SKM-1 (cell line): ENCODE data around the gene GRIN2A.

ENCODE experiments used
- DNase-seq: peaks from one replicate; lab custom pipeline; 2025; ENCODE audit not compliant: unreplicated experiment; lab: John Stamatoyannopoulos, UW

Gene GRIN2A

DNA sequence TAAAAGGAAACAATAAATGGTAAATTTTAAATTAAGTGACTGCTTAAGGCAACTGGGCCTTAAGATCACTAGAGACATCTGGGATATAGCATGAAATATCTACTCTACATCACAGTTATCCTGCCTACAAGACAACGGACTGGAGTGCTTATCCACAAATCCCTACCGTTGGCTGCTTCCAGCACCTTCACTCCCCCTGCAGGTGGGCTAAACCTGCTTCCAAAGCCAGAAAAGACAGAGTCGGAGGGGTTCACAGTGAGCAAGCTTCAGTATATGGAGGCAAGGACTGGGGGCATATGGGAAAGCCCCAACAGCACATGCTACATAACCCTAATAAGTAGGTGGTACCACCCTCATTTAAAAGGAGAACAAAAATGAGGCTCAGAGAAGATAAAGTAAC is 45.3 kb downstream of the GRIN2A start:
- DNase-seq: no peak

DNA sequence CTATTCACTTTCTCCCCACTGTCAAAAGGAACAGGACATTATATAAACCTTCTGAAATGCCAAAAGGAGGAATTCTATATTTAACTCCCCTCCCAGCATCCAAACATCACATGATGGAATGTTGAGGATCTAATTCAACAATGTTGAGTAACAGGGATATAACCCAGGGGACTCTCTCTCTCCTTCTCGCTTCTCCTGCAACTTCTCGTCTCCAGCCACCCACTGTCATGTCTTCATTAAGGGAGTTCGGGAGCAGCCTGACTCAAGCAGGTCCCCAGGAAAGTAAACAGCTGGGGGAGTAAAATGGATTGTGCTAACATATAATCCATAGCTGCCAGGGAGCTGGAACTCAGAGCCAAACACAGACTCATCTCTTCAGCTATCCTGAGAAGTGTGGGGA is 51.7 kb downstream of the GRIN2A start:
- DNase-seq: no peak

DNA sequence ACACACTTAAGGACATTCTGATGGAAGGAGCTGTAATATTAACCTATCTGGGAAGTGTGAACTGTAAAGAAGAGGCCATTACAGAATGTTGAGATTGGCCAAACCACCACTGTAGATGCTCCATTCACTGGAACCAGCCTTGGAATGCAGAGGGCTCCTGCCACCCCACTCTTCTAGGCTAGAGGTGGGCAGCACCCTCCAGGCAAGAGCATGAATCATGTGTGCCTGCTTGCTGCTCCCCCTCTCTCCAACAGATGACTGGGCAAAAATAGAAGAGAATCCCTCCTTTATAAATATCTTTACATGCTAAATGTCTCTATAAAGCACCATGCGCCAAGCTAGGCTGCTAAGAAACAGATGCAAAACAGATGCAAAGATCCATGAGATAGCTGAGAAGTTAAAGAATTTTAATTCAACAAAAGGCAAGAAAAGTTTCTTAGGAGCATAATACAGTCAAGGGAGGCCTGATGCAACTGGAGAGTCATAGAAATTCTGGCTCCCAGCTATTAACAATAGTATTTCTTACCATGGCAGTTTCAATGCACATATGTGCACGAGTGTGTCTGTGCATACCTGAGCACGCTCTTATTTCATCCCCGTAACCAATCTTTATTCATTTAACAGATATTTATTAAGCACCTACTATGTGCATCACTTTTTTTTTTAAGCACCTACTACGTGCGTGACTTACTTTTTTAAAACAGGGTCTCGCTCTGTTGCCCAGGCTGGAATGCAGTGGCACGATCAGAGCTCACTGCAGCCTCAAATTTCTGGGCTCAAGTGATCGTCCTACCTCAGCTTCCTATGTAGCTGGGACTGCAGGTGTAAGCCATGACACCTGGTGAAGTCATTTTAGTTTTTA is 53.6 kb downstream of the GRIN2A start:
- DNase-seq: no peak

DNA sequence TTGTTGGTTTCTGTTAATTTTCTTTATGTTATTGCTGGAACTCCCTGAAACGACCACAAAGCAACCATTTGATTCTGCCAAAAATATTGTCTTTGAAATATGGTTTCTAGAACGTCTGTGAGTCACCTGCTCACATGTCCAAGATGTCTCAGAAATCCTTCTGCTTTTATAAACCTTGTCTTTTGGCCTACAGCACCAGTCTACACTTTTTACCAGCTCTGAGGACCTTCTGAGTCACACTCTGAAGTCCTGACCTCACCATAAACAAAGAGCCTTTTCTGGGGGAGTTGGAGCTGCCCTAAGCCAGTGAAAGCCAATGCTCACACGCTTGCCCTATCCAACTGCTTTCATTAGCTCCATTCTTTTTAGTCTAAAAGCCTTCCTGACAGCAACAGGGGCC is 55.5 kb downstream of the GRIN2A start:
- no peak for DNase-seq

DNA sequence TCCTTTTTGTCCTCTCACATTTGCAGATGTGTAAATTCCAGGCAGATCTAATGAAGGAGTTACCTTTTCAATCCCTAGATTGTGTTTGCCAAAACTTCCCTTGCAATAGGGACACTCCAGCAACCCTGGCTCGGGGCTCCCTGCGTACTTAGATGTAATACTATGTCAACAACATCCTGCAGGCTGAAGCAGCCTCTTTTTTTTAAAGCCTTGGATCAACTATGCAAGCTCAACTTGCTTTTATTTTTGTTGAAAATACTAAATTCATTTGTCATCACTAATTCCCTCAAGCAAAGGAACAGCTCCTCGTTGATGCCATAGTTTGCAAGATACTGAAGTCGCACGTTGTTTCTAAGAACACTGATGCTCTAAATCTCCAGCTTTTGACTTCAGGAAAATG is 59.1 kb downstream of the GRIN2A start:
- DNase-seq: no peak

DNA sequence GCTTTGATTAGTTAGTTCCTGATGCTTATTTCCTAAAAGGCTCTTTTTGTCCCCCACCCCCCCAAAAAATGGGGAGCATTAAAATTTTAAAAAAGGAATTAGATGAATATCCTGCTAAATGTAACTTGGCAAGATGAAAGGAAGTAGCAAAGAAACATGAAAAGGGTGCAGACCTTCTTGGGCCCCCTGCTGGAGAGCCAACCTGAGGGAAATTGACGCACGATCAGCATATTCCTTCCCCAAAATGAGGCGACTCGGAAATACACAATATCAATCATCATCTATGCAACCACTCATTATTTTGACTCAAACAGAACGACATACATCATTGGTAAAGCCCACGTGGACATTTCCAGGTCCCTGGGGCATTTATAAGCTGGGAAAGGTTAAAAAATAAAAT is 59.7 kb downstream of the GRIN2A start:
- no peak for DNase-seq

DNA sequence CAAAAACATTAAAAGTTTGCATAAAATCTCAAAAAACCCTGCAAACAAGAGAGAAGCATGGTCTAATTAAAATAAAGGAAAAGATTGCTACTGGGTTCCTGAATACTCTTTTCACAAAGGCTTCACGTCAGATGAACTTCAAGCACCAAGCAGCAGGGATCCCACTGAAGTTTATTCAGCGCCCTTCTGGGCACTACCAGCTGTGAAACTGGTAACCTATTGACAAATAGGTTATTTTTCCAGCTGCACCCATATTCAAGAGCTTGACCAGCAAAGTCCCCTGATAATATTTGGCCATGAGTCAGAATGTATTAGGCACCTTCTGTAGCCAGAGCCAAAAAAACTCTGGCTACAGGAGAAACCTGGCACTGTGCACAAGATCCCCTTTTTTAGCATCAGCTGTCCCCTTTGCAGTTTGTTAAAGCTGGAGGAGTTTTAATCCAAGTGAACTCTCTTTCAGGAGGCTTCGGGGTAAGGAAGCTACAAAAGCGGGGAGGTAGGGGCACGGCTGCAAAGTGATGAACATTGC is 60.3 kb downstream of the GRIN2A start:
- DNase-seq: no peak

DNA sequence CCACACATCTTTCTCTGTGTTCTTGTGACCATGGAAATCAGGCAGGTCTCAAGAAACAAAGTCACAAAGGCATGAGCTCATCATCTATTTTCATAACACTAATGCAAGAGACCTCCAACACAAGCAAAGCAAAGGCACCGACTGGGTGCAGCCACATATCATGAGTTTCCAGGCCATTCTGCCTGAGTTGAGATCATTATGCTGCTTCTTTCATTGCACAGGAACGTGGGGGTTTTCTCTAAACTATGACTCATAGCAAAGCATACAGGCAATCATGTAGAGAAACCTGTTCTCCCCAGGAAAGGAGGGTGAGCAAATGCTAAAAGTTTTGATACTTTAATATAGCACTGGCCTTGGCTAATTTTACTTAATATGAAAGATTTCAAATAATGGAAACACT is 60.7 kb downstream of the GRIN2A start:
- no peak for DNase-seq

DNA sequence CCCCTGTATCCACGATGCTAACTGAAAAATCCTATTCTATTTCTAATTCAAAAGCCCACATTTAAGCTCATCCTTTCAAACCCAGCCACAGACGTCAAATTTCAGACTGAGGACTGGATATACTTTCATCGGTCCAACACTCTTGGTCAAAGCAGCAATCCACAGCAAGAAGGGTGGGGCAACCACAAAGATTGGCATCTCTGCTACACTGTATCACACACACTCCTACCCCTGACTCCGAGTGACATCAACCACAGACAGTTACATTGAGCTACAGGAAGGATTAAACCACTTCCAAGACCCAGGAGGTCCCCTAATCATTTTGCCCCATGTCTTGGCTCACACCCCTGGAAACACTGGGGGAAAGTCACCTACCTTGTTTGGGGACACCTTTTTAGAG is 61.3 kb downstream of the GRIN2A start:
- DNase-seq: no peak

DNA sequence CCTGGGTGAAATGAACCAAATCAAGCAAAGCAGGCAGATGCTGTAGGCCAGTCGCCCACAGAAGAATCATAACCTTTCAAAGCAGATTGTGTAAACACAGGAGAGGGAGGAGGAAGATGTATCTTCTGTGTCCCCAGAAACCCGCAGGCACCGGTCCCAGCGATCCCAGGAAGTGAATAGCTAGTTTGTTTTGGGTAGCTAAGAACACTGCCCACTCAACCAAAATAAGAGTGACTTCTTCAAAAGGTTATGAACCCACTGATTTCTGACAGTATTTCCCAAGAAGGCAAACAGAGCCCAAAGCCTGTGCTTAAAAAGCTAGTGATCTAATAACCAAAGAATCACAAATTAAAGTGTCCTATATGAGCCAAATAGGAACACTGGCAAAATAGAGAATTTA is 67.8 kb downstream of the GRIN2A start:
- no peak for DNase-seq

DNA sequence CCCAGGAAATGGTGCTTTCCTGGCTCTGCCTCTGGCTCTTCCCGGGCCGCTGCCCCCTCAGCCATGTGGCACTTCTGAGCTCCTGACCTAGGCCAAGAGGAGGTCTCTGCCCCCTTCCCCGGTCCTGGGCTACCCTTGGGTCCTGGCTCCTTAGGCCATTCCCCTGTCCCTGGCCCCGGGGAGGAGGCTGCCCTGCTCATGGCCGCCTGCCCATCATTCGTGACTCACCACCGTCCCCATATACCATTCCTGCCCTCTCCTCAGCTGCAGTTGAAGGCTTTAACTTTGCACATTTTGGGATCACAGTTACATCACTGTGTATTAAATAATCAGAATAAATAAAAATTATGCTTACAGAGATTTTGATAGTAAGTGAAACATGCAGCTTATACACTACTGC is 69.0 kb downstream of the GRIN2A start:
- DNase-seq: no peak

DNA sequence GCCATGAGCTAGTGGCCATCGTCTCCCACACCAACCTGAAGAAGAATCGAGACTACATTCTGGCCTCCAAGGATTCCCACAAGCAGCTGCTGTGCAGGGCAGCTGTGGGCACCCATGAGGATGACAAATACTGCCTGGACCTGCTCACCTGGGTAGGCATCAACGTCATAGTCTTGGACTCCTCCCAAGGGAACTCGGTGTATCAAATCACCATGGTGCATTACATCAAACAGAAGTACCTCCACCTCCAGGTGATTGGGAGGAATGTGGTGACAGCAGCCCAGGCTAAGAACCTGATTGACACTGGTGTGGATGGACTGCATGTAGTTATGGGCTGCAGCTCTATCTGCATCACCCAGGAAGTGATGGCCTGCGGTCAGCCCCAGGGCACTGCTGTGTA is 70.2 kb downstream of the GRIN2A start:
- DNase-seq: no peak

DNA sequence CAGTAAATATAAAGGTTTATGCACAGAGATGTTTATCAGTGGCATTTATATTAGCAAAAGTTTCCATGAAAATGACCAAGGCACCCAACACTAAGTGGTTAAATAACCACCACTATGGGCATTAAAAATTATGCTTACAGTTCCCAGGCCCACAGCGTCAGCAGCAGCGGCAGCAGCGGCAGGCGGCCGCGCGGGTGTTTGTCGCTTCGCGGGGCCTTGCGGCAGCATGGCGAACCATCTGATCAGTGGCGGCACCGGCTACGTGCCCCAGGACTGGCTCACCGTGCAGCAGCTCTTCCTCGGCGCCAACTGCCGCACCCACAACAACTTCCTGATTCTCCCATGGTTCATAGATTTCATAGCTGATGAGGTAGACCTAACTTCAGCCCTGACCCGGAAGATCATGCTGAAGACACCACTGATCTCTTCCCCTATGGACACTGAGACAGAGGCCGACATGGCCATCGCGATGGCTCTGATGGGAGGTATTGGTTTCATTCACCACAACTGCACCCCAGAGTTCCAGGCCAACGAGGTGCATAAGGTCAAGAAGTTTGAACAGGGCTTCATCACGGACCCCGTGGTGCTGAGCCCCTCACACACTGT is 71.0 kb downstream of the GRIN2A start:
- no peak for DNase-seq

DNA sequence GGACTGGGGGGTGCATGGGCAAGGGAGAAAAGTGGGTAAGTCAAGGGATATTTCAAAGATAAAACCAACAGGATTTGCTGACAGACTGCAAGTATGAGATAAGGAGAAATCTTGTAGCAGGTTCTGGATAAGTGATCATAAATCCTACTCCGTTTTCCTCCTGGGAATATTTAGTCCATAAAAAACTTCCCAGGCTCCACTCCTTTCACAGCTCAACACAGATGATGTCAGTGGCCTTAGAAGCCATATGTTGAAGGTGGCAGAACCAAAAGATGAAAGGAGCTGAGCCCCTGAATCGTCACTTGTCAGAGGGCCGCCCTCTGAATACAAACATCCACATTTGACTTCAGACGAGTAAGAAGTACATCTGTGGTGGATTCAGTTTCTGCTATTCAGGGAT is 71.7 kb downstream of the GRIN2A start:
- no peak for DNase-seq

DNA sequence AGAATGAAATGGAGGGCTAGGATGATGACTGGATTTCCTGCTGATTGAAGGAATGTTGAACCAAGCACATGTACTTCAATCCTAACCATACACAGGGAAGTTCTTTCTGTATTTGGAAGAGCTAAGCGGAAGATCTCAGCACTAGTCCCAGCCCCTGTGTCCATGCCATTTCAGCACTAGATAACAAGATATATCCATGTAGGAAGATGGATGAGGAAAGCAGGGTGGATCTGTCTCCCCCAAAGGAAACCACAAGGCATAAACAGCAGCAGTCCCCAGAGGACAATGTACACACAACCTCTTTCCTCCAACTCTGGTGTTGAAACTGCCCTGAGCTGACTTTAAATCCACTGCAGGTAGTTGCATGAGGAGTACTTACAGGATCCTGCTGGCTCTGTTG is 75.1 kb downstream of the GRIN2A start:
- no peak for DNase-seq

DNA sequence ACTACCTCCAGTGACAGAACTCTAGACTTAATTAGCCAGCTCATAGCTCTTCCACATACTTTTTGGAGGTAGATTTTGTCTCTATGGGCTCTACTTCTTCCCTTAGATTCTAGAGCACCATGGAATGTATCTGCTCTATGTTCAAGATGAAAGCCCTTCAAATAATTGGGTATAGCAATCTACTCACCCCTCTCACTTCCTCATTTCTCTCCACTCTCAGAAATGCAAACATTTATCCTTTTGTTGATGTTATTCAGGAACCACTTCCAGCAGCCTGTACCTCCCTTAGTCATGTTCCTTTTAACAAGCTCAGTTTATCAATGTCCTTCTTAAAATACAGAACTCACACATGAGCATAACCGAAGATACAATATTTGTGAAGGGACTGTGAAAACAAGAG is 78.5 kb downstream of the GRIN2A start:
- DNase-seq: no peak

DNA sequence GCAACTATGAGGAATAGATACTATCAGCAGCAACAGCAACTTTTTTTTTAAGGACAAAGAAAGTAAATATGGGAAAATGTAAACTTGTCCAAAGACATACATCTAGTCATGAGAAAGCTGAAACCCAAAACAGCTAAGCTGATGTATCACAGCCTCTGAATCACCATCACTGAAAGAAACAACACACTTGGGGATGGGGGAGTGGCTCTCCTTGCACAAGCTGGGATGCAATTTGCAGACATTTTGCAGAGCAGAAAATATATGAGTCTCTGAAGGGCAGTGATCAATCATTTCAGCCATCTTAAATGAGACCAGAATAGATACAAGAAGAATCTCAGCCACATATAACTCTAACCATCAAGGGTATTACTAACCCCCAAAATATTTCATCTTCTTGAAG is 79.1 kb downstream of the GRIN2A start:
- no peak for DNase-seq

DNA sequence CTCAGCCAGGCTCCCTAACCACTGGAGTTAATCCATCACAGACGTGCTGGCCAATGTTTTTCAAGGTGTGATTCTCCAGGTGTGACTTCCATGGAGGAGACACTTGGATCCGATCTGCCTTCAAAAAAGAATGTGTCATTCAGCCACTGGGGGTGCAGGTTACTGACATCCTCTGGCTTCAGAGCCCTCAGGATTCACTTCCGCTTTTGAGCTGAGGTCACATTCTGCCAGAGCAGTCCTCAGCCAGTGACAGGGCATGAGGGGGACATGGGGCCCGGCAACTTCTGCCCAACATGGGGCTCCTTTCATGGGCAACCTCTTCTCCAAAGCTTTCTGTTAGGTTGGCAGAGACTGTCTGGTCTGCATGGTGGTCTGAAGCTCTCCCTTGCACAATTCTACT is 81.4 kb downstream of the GRIN2A start:
- DNase-seq: no peak

DNA sequence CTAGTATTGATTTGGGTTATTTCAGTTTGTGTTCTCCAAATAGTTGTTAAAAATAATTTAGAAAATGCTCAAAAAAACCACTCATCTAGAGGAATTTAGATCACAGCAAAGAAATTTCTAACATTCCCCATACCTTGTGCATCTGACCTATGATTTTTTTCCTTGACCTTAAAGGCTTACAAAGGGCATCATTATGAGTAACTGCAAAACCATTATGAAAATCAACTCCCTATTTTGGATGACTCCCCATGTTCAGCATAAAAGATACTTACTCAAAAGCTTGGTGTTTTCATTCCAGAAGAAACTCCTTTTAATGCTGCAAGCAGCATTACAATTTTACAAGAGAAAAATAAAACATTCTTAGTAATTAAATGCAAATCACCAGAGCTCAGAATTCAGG is 83.2 kb downstream of the GRIN2A start:
- no peak for DNase-seq

DNA sequence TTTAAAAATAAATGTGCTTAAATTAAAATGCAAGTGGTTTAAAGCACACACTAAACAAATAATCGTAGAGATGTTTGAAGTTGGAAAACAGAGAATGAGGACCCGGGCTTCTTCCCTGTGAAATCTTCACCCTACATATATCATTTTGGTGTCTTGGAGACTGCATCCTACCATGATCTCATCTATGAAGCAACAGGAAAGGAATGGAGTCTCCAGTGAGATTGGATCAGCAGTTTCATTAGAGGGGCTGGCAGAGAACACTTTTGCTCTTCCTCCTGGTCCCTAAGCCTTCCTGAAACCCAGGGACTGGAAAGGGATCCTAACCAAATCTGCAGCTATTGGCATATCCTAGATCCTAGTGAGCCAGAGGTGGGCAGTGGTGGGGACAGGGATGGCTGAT is 85.0 kb downstream of the GRIN2A start:
- DNase-seq: no peak

DNA sequence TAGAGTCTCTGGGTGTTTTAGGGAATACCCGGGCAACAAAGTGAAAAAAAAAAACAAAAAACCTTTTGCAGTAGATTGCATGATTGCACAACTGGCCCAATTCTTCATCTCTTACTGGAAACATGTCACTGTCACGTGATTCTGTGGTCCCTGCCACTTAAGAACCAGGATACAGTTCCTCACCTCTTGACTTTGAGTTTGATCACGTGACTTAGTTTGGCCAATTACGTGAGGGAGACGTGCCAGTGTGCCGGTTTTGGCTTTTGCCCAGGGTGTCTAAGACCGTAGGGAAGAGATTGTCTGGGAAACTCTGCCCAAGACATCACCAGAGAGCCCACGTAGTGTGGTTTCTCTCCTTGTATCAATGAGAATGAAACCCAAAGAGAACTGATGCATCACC is 88.7 kb downstream of the GRIN2A start:
- no peak for DNase-seq

DNA sequence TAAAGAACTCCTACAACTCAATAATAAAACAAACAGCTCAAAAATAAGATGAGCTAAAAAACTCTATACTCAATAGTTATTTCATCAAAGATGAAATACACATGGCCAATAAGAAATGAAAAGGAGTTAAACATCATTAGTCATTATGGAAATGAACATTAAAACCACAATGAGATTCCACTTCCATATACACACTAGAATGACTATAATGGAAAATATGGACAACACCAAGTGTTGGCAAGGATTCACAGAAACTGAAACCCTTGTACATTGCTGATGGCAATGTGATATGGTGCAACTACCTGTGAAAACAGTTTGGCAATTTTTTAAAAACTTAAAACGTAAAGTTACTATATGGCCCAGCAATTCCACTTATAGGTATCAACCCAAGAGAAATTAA is 91.4 kb downstream of the GRIN2A start:
- DNase-seq: no peak

DNA sequence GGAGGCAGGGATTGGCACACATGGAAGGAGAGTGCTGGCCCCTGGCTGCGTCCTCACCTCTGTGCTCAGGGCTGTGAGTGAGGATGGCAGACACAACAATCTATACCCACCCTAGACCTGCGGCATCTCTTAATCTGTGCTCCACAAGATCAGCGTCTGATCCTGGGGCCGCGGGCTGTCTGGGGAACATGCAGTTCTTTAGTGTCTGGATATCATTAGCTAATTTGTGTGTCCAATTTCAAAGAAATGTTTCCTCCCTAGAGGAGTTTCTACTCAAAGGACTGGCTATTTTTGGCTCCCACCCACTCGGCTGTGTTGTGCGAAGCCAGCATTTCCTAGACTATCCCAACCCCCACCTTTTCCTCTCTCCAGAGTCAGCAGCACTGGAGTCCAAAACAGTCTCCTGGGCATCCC is 93.8 kb downstream of the GRIN2A start:
- DNase-seq: no peak
